Adrenal gland (tissue), 5 donors: ENCODE results near the gene CLEC3B.

Source experiments
- POLR2A ChIP-seq, 2 donors: fragments of 450-650 bp; IDR thresholded peaks; one replicate each; pipeline ENCODE4 v1.6.1; 2017; ENCODE audit warnings: antibody characterized with exemption in 2 of 2, mild to moderate bottlenecking in 2 of 2, moderate library complexity in 1 of 2
- TF ChIP-seq, protein P1 (sequence below), 6 experiments: fragments of 450-650 bp in 4 of 6; fragments of 200-600 bp in 2 of 6; sonication (generic) in 1 of 6; IDR thresholded peaks; 1 replicate in 5 of 6; 2 replicates in 1 of 6; pipeline versions ENCODE4 v1.5.1 to v1.8.0; 2016 to 2021; ENCODE audit warnings: antibody characterized with exemption in 6 of 6, mild to moderate bottlenecking in 2 of 6, moderate library complexity in 1 of 6
- donor health status: DM: no; HTN: no; CAD: no.

GRCh38 chr3:45043728-45044299 lies 17.7 kb downstream of the CLEC3B start:
- no peak for TF ChIP-seq POLR2A (IDR thresholded peaks at IDR 0.05)
- TF ChIP-seq, protein P1, sequence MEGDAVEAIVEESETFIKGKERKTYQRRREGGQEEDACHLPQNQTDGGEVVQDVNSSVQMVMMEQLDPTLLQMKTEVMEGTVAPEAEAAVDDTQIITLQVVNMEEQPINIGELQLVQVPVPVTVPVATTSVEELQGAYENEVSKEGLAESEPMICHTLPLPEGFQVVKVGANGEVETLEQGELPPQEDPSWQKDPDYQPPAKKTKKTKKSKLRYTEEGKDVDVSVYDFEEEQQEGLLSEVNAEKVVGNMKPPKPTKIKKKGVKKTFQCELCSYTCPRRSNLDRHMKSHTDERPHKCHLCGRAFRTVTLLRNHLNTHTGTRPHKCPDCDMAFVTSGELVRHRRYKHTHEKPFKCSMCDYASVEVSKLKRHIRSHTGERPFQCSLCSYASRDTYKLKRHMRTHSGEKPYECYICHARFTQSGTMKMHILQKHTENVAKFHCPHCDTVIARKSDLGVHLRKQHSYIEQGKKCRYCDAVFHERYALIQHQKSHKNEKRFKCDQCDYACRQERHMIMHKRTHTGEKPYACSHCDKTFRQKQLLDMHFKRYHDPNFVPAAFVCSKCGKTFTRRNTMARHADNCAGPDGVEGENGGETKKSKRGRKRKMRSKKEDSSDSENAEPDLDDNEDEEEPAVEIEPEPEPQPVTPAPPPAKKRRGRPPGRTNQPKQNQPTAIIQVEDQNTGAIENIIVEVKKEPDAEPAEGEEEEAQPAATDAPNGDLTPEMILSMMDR (IDR thresholded peaks at IDR 0.05) = no peak
